ENCODE measurements around the gene IFIT1. TPM values are rescaled to one million over a fixed set of nuclear protein-coding genes. Genes with fewer than 3 reads are reported as not detected.

Gene IFIT1
- polyA plus RNA-seq, 1 donor (not counting 4 experiments of a cell fraction or from before 2014, with no cell fraction given) = 140 TPM

DNA sequence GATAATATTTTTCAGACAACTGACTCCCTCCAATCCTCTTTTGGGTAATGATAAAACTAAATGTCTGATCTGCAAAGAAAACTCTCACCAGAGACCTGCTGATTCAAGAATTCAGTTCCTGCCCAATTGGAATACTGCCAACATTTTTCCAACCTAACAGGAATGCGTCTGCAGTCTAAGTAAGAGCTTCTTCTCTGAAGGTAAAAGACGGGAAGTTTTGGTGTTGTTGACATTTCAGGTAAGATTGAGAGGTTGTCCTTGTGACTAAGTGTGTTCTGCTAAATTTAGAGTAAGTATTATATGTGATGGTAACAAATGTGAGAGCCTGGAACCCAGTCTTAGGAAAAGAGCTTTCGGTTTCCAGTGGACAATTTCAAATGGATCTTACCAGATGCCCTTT, 39.6 kb downstream of the IFIT1 start:
- no peak for TF ChIP-seq EZH2 (IDR thresholded peaks at IDR 0.05; ENCODE audit: low read length)
- TF ChIP-seq, protein P1, sequence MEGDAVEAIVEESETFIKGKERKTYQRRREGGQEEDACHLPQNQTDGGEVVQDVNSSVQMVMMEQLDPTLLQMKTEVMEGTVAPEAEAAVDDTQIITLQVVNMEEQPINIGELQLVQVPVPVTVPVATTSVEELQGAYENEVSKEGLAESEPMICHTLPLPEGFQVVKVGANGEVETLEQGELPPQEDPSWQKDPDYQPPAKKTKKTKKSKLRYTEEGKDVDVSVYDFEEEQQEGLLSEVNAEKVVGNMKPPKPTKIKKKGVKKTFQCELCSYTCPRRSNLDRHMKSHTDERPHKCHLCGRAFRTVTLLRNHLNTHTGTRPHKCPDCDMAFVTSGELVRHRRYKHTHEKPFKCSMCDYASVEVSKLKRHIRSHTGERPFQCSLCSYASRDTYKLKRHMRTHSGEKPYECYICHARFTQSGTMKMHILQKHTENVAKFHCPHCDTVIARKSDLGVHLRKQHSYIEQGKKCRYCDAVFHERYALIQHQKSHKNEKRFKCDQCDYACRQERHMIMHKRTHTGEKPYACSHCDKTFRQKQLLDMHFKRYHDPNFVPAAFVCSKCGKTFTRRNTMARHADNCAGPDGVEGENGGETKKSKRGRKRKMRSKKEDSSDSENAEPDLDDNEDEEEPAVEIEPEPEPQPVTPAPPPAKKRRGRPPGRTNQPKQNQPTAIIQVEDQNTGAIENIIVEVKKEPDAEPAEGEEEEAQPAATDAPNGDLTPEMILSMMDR (optimal IDR thresholded peaks at IDR 0.05 in 1 of 3, IDR thresholded peaks at IDR 0.05 in 1 of 3, conservative IDR thresholded peaks at IDR 0.05 in 1 of 3; ENCODE audit: extremely low read depth in 1 of 3, insufficient read depth in 2 of 3, low read length in 3 of 3) = no peak
- no peaks in the 10 kb centered on the region for H3K9me3 ChIP-seq (ENCODE audit: control insufficient read depth, low read depth, low read length)

GRCh38 chr10:89438525-89438924, 46.1 kb downstream of the IFIT1 start:
- Histone ChIP-seq H3K27me3 (ENCODE audit: control insufficient read depth, extremely low read depth, insufficient read depth, low read length) (no peaks in the 10 kb centered on the region), H3K36me3 (ENCODE audit: control insufficient read depth in 2 of 2, extremely low read depth in 1 of 2, insufficient read depth in 2 of 2, low read length in 2 of 2) (no peaks in the 10 kb centered on the region), H2AFZ (ENCODE audit: control insufficient read depth, low read length) (no peak overlapping the region), H3K4me1 (ENCODE audit: control insufficient read depth, extremely low read depth, insufficient read depth, low read length) (no peaks in the 10 kb centered on the region), H3K9me3 (ENCODE audit: control insufficient read depth, low read depth, low read length) (no peaks in the 10 kb centered on the region), H3K9ac (ENCODE audit: control insufficient read depth, extremely low read depth, insufficient read depth, low read length) (no peak overlapping the region), H3K9me1 (ENCODE audit: control insufficient read depth, extremely low read depth, insufficient read depth, low read length) (no peaks in the 10 kb centered on the region), H3K79me2 (ENCODE audit: control insufficient read depth, insufficient read depth, low read length) (no peaks in the 10 kb centered on the region), H4K20me1 (ENCODE audit: control insufficient read depth, extremely low read depth, insufficient read depth, low read length) (no peaks in the 10 kb centered on the region), H3K4me3 (ENCODE audit: control insufficient read depth in 2 of 3, extremely low read depth in 1 of 3, insufficient read depth in 2 of 3, low read depth in 1 of 3, low read length in 3 of 3) (no peak overlapping the region), H3K4me2 (ENCODE audit: control insufficient read depth, extremely low read depth, insufficient read depth, low read depth, low read length) (no peak overlapping the region), H3K27ac (ENCODE audit: control insufficient read depth, insufficient read depth, low read length) (no peak overlapping the region)
- no peak for TF ChIP-seq EZH2 (IDR thresholded peaks at IDR 0.05; ENCODE audit: low read length)
- TF ChIP-seq, protein P1 (optimal IDR thresholded peaks at IDR 0.05 in 1 of 3, IDR thresholded peaks at IDR 0.05 in 1 of 3, conservative IDR thresholded peaks at IDR 0.05 in 1 of 3; ENCODE audit: extremely low read depth in 1 of 3, insufficient read depth in 2 of 3, low read length in 3 of 3) = no peak
- dilution Hi-C loops (cut with MboI; ENCODE audit: extremely low pct_ligation_motif_present, low sequenced_read_pairs) = no loop called here
- FAIRE-seq (peak; percentile 5), DNase-seq (ENCODE audit: low read depth, low spot score) (no peak)

More for the DNA sequence above, 39.6 kb downstream of the IFIT1 start:
- peak overlapping the region; percentile 6 for H3K4me2 ChIP-seq (ENCODE audit: control insufficient read depth, extremely low read depth, insufficient read depth, low read depth, low read length)
- no peak overlapping the region for H3K4me3 ChIP-seq (ENCODE audit: control insufficient read depth in 2 of 3, extremely low read depth in 1 of 3, insufficient read depth in 2 of 3, low read depth in 1 of 3, low read length in 3 of 3)
- H3K4me1 ChIP-seq (ENCODE audit: control insufficient read depth, extremely low read depth, insufficient read depth, low read length) = peaks cover 27% of the 10 kb centered on the region
- H4K20me1 ChIP-seq (ENCODE audit: control insufficient read depth, extremely low read depth, insufficient read depth, low read length) = no peaks in the 10 kb centered on the region
- dilution Hi-C loops (cut with MboI; ENCODE audit: extremely low pct_ligation_motif_present, low sequenced_read_pairs) = no loop called here
- no peak overlapping the region for H2AFZ ChIP-seq (ENCODE audit: control insufficient read depth, low read length)
- no peaks in the 10 kb centered on the region for H3K27me3 ChIP-seq (ENCODE audit: control insufficient read depth, extremely low read depth, insufficient read depth, low read length)
- FAIRE-seq (peak; percentile 69), DNase-seq (ENCODE audit: low read depth, low spot score) (peak; percentile 59)
- H3K36me3 ChIP-seq (ENCODE audit: control insufficient read depth in 2 of 2, extremely low read depth in 1 of 2, insufficient read depth in 2 of 2, low read length in 2 of 2) = no peaks in the 10 kb centered on the region
- H3K27ac ChIP-seq (ENCODE audit: control insufficient read depth, insufficient read depth, low read length) = no peak overlapping the region
- no peaks in the 10 kb centered on the region for H3K79me2 ChIP-seq (ENCODE audit: control insufficient read depth, insufficient read depth, low read length)
- H3K9ac ChIP-seq (ENCODE audit: control insufficient read depth, extremely low read depth, insufficient read depth, low read length) = no peak overlapping the region
- H3K9me1 ChIP-seq (ENCODE audit: control insufficient read depth, extremely low read depth, insufficient read depth, low read length) = no peaks in the 10 kb centered on the region
